Tibial nerve (tissue), 4 donors: ENCODE measurements around the gene LLGL2. TPM values are rescaled to one million over a fixed set of nuclear protein-coding genes. Genes with fewer than 3 reads are reported as not detected.

Experiments
- DNase-seq, 2 donors: peaks; one replicate each; pipeline ENCODE4 v3.0.0-alpha.2; 2019; ENCODE audit warnings: low spot score in 2 of 2
- H3K27ac ChIP-seq, 4 donors: fragments of 200-600 bp; sonication (generic) in 3 of 4; one replicate each; pipeline ENCODE4 v1.5.1; 2017 to 2019; ENCODE audit warnings: mild to moderate bottlenecking in 1 of 4
- H3K27me3 ChIP-seq, 2 donors: fragments of 200-600 bp; sonication (generic) in 1 of 2; one replicate each; pipeline versions ENCODE4 v1.5.1 to v1.6.0; 2017 to 2019
- H3K36me3 ChIP-seq, 3 donors: fragments of 200-600 bp; sonication (generic); one replicate each; pipeline ENCODE4 v1.5.1; 2018 to 2019
- H3K4me1 ChIP-seq, 4 donors: fragments of 200-600 bp; sonication (generic) in 3 of 4; one replicate each; pipeline ENCODE4 v1.5.1; 2017 to 2019
- H3K4me3 ChIP-seq, 4 donors: fragments of 200-600 bp; sonication (generic) in 3 of 4; one replicate each; pipeline ENCODE4 v1.5.1; 2017 to 2019; ENCODE audit warnings: mild to moderate bottlenecking in 1 of 4, moderate library complexity in 1 of 4
- H3K9me3 ChIP-seq, 4 donors: fragments of 200-600 bp; sonication (generic) in 3 of 4; one replicate each; pipeline ENCODE4 v1.5.1; 2017 to 2019
- EP300 ChIP-seq, 2 donors: sonication (generic); formaldehyde crosslinking; IDR thresholded peaks; one replicate each; pipeline ENCODE4 v1.6.1; 2017; ENCODE audit warnings: antibody characterized with exemption in 2 of 2, mild to moderate bottlenecking in 1 of 2
- POLR2A ChIP-seq, 2 donors: fragments of 450-650 bp; IDR thresholded peaks; one replicate each; pipeline ENCODE4 v1.6.1; 2017; ENCODE audit warnings: antibody characterized with exemption in 2 of 2, mild to moderate bottlenecking in 2 of 2, moderate library complexity in 2 of 2
- WGBS, 2 donors: methylation state at CpG; one replicate each; pipeline ENCODE4 v1.1.5; 2018; 5-methylcytosine and 5-hydroxymethylcytosine counted together
- total RNA-seq, 4 donors: library from RNA; depleted of rRNA; stranded (reverse); fragments of >200 nt; gene quantifications; one replicate each; pipeline ENCODE4 v1.1.0, GENCODE V29; 2016
- TF ChIP-seq, protein P1 (sequence below), 5 experiments: fragments of 200-600 bp in 3 of 5; fragments of 450-650 bp in 2 of 5; sonication (generic) in 3 of 5; IDR thresholded peaks; one replicate each; pipeline ENCODE4 v1.5.1; 2016 to 2019; ENCODE audit warnings: antibody characterized with exemption in 5 of 5, mild to moderate bottlenecking in 3 of 5, moderate library complexity in 2 of 5

The LLGL2 gene
- total RNA-seq, 4 donors from 2014 or later, result 8.4 to 18.4 (median 8.8) TPM

DNA sequence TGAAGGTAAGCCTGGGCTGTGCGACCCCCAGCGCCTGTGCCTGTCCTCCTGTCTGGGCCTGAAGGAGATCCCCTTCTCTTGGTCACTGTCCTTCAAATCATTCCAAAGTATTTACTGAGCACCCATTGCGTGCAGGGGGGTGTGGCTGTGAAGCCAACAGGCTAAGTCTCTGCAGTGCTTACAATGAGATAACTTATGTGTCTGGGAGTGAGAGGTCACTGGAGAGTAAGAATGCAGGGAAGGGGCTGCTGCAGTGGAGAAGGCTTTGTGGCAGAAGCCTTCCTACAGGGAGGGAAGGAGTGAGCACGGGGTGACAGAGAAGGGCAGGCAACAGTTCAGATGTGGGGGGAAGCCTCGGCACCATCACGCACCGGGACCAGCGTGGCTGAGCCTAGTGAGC, 96.6 kb downstream of the LLGL2 start:
- no peak for DNase-seq
- TF ChIP-seq, protein P1, sequence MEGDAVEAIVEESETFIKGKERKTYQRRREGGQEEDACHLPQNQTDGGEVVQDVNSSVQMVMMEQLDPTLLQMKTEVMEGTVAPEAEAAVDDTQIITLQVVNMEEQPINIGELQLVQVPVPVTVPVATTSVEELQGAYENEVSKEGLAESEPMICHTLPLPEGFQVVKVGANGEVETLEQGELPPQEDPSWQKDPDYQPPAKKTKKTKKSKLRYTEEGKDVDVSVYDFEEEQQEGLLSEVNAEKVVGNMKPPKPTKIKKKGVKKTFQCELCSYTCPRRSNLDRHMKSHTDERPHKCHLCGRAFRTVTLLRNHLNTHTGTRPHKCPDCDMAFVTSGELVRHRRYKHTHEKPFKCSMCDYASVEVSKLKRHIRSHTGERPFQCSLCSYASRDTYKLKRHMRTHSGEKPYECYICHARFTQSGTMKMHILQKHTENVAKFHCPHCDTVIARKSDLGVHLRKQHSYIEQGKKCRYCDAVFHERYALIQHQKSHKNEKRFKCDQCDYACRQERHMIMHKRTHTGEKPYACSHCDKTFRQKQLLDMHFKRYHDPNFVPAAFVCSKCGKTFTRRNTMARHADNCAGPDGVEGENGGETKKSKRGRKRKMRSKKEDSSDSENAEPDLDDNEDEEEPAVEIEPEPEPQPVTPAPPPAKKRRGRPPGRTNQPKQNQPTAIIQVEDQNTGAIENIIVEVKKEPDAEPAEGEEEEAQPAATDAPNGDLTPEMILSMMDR (IDR thresholded peaks at IDR 0.05), result no peak
- TF ChIP-seq EP300 (IDR thresholded peaks at IDR 0.05), result no peak
- no peak for TF ChIP-seq POLR2A (IDR thresholded peaks at IDR 0.05)
- H3K36me3 ChIP-seq, result peaks cover 3 to 100% (median 28%) of the 10 kb centered on the region in 3 donors
- no peaks in the 10 kb centered on the region for H3K9me3 ChIP-seq
- H3K27me3 ChIP-seq, result no peaks in the 10 kb centered on the region
- 60 to 70% methylated on average over 8 of the region's 8 CpGs for WGBS, 2 donors
- no peaks in the 10 kb centered on the region for H3K4me1 ChIP-seq
- H3K27ac ChIP-seq, result no peak overlapping the region
- H3K4me3 ChIP-seq, result no peak overlapping the region

- H3K4me1 ChIP-seq, result no peaks in the 10 kb centered on the region
- no peaks in the 10 kb centered on the region for H3K27me3 ChIP-seq
- H3K27ac ChIP-seq, result no peak overlapping the region
- no peak for DNase-seq
- WGBS, 2 donors, result 83% methylated on average over 15 of the region's 15 CpGs
- TF ChIP-seq POLR2A (IDR thresholded peaks at IDR 0.05) (no peak), EP300 (IDR thresholded peaks at IDR 0.05) (no peak)
- TF ChIP-seq, protein P1 (IDR thresholded peaks at IDR 0.05), result no peak
- H3K4me3 ChIP-seq, result no peak overlapping the region
- H3K9me3 ChIP-seq, result no peaks in the 10 kb centered on the region
- peaks cover 3 to 100% (median 24%) of the 10 kb centered on the region in 3 donors for H3K36me3 ChIP-seq
Measured at GRCh38 chr17:75622771-75623273, 97.3 kb downstream of the LLGL2 start.

DNA sequence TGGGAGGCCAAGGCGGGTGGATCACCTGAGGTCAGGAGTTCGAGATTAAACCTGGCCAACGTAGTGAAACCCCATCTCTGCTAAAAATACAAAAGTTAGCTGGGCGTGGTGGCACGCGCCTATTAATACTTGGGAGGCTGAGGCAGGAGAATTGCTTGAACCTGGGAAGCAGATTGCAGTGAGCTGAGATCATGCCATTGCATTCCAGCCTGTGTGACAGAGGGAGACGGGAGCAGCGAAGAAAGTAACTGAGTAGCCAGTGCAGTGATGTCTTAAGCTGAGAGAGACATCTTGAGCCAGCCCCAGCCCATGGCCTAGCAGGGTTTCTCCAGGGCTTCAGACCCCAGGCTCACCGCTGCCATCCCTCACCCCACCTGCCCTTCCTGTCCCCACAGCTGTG, 97.9 kb downstream of the LLGL2 start:
- H3K36me3 ChIP-seq, result peaks cover 0 to 100% (median 18%) of the 10 kb centered on the region in 3 donors
- H3K4me1 ChIP-seq, result no peaks in the 10 kb centered on the region
- 74 to 79% methylated on average over 8 to 9 of the region's 9 CpGs for WGBS, 2 donors
- DNase-seq, result no peak
- H3K27ac ChIP-seq, result no peak overlapping the region
- H3K9me3 ChIP-seq, result no peaks in the 10 kb centered on the region
- TF ChIP-seq EP300 (IDR thresholded peaks at IDR 0.05) (no peak), POLR2A (IDR thresholded peaks at IDR 0.05) (no peak)
- TF ChIP-seq, protein P1 (IDR thresholded peaks at IDR 0.05), result no peak
- no peaks in the 10 kb centered on the region for H3K27me3 ChIP-seq
- no peak overlapping the region for H3K4me3 ChIP-seq

DNA sequence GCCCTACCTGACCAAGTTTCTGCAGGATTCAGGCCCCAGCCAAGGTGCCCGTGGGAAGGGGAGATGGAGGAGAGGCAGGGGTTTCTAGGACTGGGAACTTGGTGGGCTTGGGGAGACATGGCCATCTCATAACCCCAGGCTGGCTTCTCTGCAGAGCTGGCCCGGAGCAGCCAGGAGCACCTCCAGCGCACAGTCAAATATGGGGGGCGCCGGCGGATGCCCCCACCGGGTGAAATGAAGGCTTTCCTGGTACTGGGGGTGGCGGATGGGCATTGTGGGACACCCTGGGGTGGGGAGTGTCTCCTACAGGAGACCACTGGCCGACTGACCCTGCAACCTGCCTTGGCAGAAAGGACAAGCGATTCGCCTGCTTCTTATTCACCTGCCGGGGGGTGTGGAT, 98.5 kb downstream of the LLGL2 start:
- no peak for DNase-seq
- TF ChIP-seq POLR2A (IDR thresholded peaks at IDR 0.05), result no peak
- Histone ChIP-seq H3K27ac (no peak overlapping the region), H3K27me3 (no peaks in the 10 kb centered on the region), H3K36me3 (peaks cover 0 to 100% (median 18%) of the 10 kb centered on the region in 3 donors), H3K9me3 (no peaks in the 10 kb centered on the region), H3K4me1 (no peaks in the 10 kb centered on the region), H3K4me3 (no peak overlapping the region)
- 91 to 92% methylated on average over 12 of the region's 12 CpGs for WGBS, 2 donors

Other genes with a start within 250 kb of the LLGL2 start
- 10 to 100 TPM; 16.7 to 23.1 (median 20.1) TPM for gene SLC25A19, start 236.3 kb upstream of the LLGL2 start, total RNA-seq
- 100 to 1,000 TPM in 3 of 4 donors, 10 to 100 TPM in 1; 77.6 to 139 (median 133) TPM for gene GRB2, start 120.0 kb upstream of the LLGL2 start, total RNA-seq
- 10 to 100 TPM; 84.3 to 95.1 (median 89.9) TPM for gene TMEM94, start 69.1 kb upstream of the LLGL2 start, total RNA-seq
- 10 to 100 TPM; 36.0 to 59.0 (median 51.3) TPM for gene CASKIN2, start 10.2 kb upstream of the LLGL2 start, total RNA-seq
- gene TSEN54, start 9.2 kb upstream of the LLGL2 start, total RNA-seq, result 10 to 100 TPM; 43.3 to 84.6 (median 53.0) TPM
- 100 to 1,000 TPM; 150 to 327 (median 278) TPM for gene MYO15B, start 62.1 kb downstream of the LLGL2 start, total RNA-seq
- gene SMIM5, start 107.7 kb downstream of the LLGL2 start, total RNA-seq, result 10 to 100 TPM; 17.3 to 41.1 (median 25.0) TPM
- gene RECQL5, start 141.5 kb downstream of the LLGL2 start, total RNA-seq, result 10 to 100 TPM; 23.2 to 51.9 (median 34.7) TPM
- 100 to 1,000 TPM in 2 of 4 donors, 10 to 100 TPM in 2; 63.9 to 119 (median 95.3) TPM for gene SAP30BP, start 141.6 kb downstream of the LLGL2 start, total RNA-seq
- gene ITGB4, start 195.8 kb downstream of the LLGL2 start, total RNA-seq, result 100 to 1,000 TPM; 211 to 335 (median 233) TPM
- 10 to 100 TPM; 54.5 to 57.5 (median 55.6) TPM for gene GALK1, start 239.5 kb downstream of the LLGL2 start, total RNA-seq